SK-N-SH (cell line): ENCODE measurements around the gene CSRP1.

Experiments
- RFX5 ChIP-seq: IDR thresholded peaks from 2 replicates; pipeline ENCODE4 v1.6.1; 2012; ENCODE audit warnings: mild to moderate bottlenecking, improper control_type of control experiment, low read length
- TF ChIP-seq, protein P1 (sequence below): fragments of 200-600 bp; sonication (generic); IDR thresholded peaks from 2 replicates; pipeline ENCODE4 v1.6.1; 2017; ENCODE audit warnings: antibody characterized with exemption, mild to moderate bottlenecking, moderate library complexity

DNA sequence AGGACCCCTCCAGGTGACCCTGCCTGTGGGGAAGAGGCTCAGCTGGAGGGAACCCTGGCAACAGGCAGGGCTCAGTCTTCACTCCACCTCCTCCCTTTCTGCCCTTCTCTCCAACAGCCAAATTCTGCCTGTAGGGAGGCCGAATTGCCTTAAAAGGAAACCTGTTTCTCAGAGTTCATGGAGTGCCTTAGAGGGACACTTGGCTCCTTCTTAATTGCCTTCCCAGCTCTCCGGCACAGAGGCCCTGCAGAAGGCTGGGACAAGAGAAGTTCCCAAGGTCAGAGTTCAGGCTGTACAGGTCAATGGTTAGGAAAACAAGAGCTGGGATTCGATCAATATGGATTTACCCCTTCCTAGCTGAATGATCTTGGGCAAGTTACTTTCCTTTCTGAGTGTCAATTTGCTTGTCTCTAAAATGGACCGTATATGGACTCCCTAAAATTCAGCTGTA is 6.2 kb downstream of the CSRP1 start:
- TF ChIP-seq RFX5 = no peak
- TF ChIP-seq, protein P1, sequence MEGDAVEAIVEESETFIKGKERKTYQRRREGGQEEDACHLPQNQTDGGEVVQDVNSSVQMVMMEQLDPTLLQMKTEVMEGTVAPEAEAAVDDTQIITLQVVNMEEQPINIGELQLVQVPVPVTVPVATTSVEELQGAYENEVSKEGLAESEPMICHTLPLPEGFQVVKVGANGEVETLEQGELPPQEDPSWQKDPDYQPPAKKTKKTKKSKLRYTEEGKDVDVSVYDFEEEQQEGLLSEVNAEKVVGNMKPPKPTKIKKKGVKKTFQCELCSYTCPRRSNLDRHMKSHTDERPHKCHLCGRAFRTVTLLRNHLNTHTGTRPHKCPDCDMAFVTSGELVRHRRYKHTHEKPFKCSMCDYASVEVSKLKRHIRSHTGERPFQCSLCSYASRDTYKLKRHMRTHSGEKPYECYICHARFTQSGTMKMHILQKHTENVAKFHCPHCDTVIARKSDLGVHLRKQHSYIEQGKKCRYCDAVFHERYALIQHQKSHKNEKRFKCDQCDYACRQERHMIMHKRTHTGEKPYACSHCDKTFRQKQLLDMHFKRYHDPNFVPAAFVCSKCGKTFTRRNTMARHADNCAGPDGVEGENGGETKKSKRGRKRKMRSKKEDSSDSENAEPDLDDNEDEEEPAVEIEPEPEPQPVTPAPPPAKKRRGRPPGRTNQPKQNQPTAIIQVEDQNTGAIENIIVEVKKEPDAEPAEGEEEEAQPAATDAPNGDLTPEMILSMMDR = no peak
